ENCODE measurements around the gene NTNG2. TPM values are rescaled to one million over a fixed set of nuclear protein-coding genes. Genes with fewer than 3 reads are reported as not detected.

Gene NTNG2
- total and polyA plus RNA-seq, 2 of the 13 experiments (the other 11 are each of a cell fraction or from before 2014, with no cell fraction given), result 0.02 to 0.36 TPM

DNA sequence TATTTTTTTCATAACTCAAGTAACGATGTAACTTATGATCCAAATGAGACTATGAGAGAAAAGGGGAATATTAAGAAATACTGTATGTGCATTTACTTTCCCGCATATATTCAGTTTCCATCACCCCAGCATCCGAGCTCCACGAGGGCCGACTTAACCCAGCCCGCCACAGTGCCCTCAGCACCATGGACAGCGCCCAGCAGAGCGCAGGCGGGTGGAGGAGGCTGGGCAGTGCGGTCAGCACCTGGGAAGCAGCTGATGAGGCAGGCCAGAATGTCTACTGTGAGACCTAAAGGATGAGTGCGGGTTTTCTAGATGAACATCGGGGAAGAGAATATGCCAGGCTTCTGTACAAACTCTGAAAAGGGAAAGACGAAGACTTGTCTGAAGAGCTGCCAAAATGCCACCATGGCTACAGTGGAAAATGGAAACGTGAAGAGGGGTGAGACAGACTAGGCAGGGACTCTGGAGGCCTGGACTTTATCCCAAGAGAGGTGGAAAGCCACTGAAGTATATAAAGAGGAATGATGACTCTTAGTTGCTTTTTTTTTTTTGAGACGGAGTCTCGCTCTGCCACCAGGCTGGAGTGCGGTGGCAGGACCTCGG lies 47.7 kb upstream of the NTNG2 start (continued):
- no peak for TF ChIP-seq CCAR2 (optimal IDR thresholded peaks at IDR 0.05; ENCODE audit: low read depth, low read length)
- TF ChIP-seq, protein P1, sequence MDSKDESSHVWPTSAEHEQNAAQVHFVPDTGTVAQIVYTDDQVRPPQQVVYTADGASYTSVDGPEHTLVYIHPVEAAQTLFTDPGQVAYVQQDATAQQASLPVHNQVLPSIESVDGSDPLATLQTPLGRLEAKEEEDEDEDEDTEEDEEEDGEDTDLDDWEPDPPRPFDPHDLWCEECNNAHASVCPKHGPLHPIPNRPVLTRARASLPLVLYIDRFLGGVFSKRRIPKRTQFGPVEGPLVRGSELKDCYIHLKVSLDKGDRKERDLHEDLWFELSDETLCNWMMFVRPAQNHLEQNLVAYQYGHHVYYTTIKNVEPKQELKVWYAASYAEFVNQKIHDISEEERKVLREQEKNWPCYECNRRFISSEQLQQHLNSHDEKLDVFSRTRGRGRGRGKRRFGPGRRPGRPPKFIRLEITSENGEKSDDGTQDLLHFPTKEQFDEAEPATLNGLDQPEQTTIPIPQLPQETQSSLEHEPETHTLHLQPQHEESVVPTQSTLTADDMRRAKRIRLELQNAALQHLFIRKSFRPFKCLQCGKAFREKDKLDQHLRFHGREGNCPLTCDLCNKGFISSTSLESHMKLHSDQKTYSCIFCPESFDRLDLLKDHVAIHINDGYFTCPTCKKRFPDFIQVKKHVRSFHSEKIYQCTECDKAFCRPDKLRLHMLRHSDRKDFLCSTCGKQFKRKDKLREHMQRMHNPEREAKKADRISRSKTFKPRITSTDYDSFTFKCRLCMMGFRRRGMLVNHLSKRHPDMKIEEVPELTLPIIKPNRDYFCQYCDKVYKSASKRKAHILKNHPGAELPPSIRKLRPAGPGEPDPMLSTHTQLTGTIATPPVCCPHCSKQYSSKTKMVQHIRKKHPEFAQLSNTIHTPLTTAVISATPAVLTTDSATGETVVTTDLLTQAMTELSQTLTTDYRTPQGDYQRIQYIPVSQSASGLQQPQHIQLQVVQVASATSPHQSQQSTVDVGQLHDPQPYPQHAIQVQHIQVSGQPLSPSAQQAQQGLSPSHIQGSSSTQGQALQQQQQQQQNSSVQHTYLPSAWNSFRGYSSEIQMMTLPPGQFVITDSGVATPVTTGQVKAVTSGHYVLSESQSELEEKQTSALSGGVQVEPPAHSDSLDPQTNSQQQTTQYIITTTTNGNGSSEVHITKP (CRISPR knock-in tag; IDR thresholded peaks at IDR 0.05; ENCODE audit: low read depth), result peak; percentile 85
- TF ChIP-seq ATRX (CRISPR knock-in tag; IDR thresholded peaks at IDR 0.05; ENCODE audit: borderline replicate concordance), result no peak
- TF ChIP-seq TEAD3 (CRISPR knock-in tag; optimal IDR thresholded peaks at IDR 0.05; ENCODE audit: borderline replicate concordance), result peak; percentile 80
- no peak for TF ChIP-seq TCF7 (IDR thresholded peaks at IDR 0.05; ENCODE audit: low read depth)
- TF ChIP-seq, protein P2, sequence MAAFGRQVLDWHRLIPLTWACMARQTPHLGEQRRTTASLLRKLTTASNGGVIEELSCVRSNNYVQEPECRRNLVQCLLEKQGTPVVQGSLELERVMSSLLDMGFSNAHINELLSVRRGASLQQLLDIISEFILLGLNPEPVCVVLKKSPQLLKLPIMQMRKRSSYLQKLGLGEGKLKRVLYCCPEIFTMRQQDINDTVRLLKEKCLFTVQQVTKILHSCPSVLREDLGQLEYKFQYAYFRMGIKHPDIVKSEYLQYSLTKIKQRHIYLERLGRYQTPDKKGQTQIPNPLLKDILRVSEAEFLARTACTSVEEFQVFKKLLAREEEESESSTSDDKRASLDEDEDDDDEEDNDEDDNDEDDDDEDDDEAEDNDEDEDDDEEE (CRISPR knock-in tag; IDR thresholded peaks at IDR 0.05), result peak; percentile 99
- TF ChIP-seq, protein P3, sequence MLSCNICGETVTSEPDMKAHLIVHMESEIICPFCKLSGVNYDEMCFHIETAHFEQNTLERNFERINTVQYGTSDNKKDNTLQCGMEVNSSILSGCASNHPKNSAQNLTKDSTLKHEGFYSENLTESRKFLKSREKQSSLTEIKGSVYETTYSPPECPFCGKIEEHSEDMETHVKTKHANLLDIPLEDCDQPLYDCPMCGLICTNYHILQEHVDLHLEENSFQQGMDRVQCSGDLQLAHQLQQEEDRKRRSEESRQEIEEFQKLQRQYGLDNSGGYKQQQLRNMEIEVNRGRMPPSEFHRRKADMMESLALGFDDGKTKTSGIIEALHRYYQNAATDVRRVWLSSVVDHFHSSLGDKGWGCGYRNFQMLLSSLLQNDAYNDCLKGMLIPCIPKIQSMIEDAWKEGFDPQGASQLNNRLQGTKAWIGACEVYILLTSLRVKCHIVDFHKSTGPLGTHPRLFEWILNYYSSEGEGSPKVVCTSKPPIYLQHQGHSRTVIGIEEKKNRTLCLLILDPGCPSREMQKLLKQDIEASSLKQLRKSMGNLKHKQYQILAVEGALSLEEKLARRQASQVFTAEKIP (CRISPR knock-in tag; IDR thresholded peaks at IDR 0.05; ENCODE audit: borderline replicate concordance), result no peak
- TF ChIP-seq, protein P4, sequence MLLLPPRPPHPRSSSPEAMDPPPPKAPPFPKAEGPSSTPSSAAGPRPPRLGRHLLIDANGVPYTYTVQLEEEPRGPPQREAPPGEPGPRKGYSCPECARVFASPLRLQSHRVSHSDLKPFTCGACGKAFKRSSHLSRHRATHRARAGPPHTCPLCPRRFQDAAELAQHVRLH (CRISPR knock-in tag; IDR thresholded peaks at IDR 0.05; ENCODE audit: borderline replicate concordance, low read depth), result peak; percentile 99
- peak; percentile 71; the same call in 1 of the 2 replicates for TF ChIP-seq ZNF678 (CRISPR knock-in tag; IDR thresholded peaks at IDR 0.05)
- TF ChIP-seq, protein P5, sequence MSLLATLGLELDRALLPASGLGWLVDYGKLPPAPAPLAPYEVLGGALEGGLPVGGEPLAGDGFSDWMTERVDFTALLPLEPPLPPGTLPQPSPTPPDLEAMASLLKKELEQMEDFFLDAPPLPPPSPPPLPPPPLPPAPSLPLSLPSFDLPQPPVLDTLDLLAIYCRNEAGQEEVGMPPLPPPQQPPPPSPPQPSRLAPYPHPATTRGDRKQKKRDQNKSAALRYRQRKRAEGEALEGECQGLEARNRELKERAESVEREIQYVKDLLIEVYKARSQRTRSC (CRISPR knock-in tag; IDR thresholded peaks at IDR 0.05; ENCODE audit: low read depth), result peak; percentile 94
- TF ChIP-seq ZNF160 (CRISPR knock-in tag; IDR thresholded peaks at IDR 0.05), result peak; percentile 96
- TF ChIP-seq ZNF569 (CRISPR knock-in tag; IDR thresholded peaks at IDR 0.05; ENCODE audit: borderline replicate concordance), result no peak
- TF ChIP-seq, protein P6, sequence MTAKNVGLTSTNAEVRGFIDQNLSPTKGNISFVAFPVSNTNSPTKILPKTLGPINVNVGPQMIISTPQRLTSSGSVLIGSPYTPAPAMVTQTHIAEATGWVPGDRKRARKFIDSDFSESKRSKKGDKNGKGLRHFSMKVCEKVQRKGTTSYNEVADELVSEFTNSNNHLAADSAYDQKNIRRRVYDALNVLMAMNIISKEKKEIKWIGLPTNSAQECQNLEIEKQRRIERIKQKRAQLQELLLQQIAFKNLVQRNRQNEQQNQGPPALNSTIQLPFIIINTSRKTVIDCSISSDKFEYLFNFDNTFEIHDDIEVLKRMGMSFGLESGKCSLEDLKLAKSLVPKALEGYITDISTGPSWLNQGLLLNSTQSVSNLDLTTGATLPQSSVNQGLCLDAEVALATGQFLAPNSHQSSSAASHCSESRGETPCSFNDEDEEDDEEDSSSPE (CRISPR knock-in tag; IDR thresholded peaks at IDR 0.05), result peak; percentile 68
- TF ChIP-seq, protein P7, sequence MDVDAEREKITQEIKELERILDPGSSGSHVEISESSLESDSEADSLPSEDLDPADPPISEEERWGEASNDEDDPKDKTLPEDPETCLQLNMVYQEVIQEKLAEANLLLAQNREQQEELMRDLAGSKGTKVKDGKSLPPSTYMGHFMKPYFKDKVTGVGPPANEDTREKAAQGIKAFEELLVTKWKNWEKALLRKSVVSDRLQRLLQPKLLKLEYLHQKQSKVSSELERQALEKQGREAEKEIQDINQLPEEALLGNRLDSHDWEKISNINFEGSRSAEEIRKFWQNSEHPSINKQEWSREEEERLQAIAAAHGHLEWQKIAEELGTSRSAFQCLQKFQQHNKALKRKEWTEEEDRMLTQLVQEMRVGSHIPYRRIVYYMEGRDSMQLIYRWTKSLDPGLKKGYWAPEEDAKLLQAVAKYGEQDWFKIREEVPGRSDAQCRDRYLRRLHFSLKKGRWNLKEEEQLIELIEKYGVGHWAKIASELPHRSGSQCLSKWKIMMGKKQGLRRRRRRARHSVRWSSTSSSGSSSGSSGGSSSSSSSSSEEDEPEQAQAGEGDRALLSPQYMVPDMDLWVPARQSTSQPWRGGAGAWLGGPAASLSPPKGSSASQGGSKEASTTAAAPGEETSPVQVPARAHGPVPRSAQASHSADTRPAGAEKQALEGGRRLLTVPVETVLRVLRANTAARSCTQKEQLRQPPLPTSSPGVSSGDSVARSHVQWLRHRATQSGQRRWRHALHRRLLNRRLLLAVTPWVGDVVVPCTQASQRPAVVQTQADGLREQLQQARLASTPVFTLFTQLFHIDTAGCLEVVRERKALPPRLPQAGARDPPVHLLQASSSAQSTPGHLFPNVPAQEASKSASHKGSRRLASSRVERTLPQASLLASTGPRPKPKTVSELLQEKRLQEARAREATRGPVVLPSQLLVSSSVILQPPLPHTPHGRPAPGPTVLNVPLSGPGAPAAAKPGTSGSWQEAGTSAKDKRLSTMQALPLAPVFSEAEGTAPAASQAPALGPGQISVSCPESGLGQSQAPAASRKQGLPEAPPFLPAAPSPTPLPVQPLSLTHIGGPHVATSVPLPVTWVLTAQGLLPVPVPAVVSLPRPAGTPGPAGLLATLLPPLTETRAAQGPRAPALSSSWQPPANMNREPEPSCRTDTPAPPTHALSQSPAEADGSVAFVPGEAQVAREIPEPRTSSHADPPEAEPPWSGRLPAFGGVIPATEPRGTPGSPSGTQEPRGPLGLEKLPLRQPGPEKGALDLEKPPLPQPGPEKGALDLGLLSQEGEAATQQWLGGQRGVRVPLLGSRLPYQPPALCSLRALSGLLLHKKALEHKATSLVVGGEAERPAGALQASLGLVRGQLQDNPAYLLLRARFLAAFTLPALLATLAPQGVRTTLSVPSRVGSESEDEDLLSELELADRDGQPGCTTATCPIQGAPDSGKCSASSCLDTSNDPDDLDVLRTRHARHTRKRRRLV (CRISPR knock-in tag; IDR thresholded peaks at IDR 0.05), result peak; percentile 81; the same call in 1 of the 2 replicates

Data from HepG2 (cell line).